PC-9 (cell line): ENCODE results near the gene GBX1. TPM values are rescaled to one million over a fixed set of nuclear protein-coding genes. Genes with fewer than 3 reads are reported as not detected.

Experiments
- BruUV-seq: library from RNA; stranded (reverse); fragments of 400-500 nt; replicated peaks from 2 replicates; lab custom pipeline; 2021; lab: Mats Ljungman, UMichigan
- CTCF ChIA-PET: fragments of 300-600 bp; sonication (Branson Sonifier 250); formaldehyde crosslinking; loops from one replicate; lab custom pipeline; 2022; ENCODE audit warnings: antibody characterized with exemption; lab: Charles Lee
- POLR2A ChIA-PET: fragments of 300-600 bp; sonication (Branson Sonifier 250); formaldehyde crosslinking; loops from one replicate; lab custom pipeline; 2022; ENCODE audit warnings: antibody characterized with exemption; ENCODE audit not compliant: unreplicated experiment; lab: Charles Lee
- DNase-seq, 2 experiments: peaks; one replicate each; pipeline versions ENCODE4 v3.0.0 to v3.0.0-alpha.2; 2015 to 2022; ENCODE audit warnings: mixed read lengths in 1 of 2
- H2AFZ ChIP-seq: fragments of 200-600 bp; sonication (generic); 2 replicates; pipeline ENCODE4 v1.8.1; 2017; ENCODE audit warnings: antibody characterized with exemption
- H3F3A ChIP-seq: fragments of 200-600 bp; sonication (generic); 2 replicates; pipeline ENCODE4 v1.8.1; 2017; ENCODE audit warnings: antibody characterized with exemption, mild to moderate bottlenecking, low read depth; ENCODE audit not compliant: insufficient read depth
- H3K27ac ChIP-seq: fragments of 200-600 bp; sonication (generic); 2 replicates; pipeline ENCODE4 v1.6.1; 2016; ENCODE audit warnings: mixed run types
- H3K27me3 ChIP-seq: fragments of 200-600 bp; sonication (generic); 2 replicates; pipeline ENCODE4 v1.6.1; 2016; ENCODE audit warnings: low read depth, mixed run types; ENCODE audit not compliant: insufficient read depth
- H3K36me3 ChIP-seq: fragments of 200-600 bp; sonication (generic); 2 replicates; pipeline ENCODE4 v1.6.1; 2016; ENCODE audit warnings: low read depth, mixed run types
- H3K4me1 ChIP-seq: fragments of 200-600 bp; sonication (generic); replicated peaks from 2 replicates; pipeline ENCODE4 v1.6.1; 2016; ENCODE audit warnings: mixed run types; ENCODE audit not compliant: insufficient read depth
- H3K4me2 ChIP-seq: fragments of 200-600 bp; sonication (generic); 2 replicates; pipeline ENCODE4 v1.6.1; 2017; ENCODE audit warnings: mixed run types
- H3K4me3 ChIP-seq: fragments of 200-600 bp; sonication (generic); 2 replicates; pipeline ENCODE4 v1.6.1; 2016; ENCODE audit warnings: mixed run types
- H3K79me2 ChIP-seq: fragments of 200-600 bp; sonication (generic); 2 replicates; pipeline ENCODE4 v1.6.1; 2017; ENCODE audit warnings: low read depth, mixed run types
- H3K9me2 ChIP-seq: fragments of 200-600 bp; sonication (generic); 2 replicates; pipeline ENCODE4 v1.8.1; 2017; ENCODE audit warnings: mild to moderate bottlenecking; ENCODE audit not compliant: insufficient read depth
- H3K9me3 ChIP-seq: fragments of 200-600 bp; sonication (generic); 2 replicates; pipeline ENCODE4 v1.8.1; 2016; ENCODE audit warnings: low read depth; ENCODE audit not compliant: insufficient read depth
- H4K20me1 ChIP-seq: fragments of 200-600 bp; sonication (generic); 2 replicates; pipeline ENCODE4 v1.8.1; 2017; ENCODE audit not compliant: insufficient read depth
- EZH2 ChIP-seq: fragments of 200-600 bp; sonication (generic); IDR thresholded peaks from 2 replicates; pipeline ENCODE4 v1.8.0; 2017; ENCODE audit warnings: antibody characterized with exemption, low read depth
- intact Hi-C: fragments of 100-400 bp; cut with micrococcal nuclease; formaldehyde crosslinking; loops from one replicate; pipeline ENCODE4 v1.10.0; 2022; ENCODE audit not compliant: unreplicated experiment
- total RNA-seq: library from RNA; stranded (reverse); gene quantifications from 2 replicates; pipeline ENCODE4 v1.2.3, GENCODE V29; 2021
- TF ChIP-seq, protein P1 (sequence below): fragments of 200-600 bp; sonication (generic); conservative IDR thresholded peaks from 2 replicates; pipeline ENCODE4 v1.6.1; 2017; ENCODE audit warnings: mixed run types, antibody characterized with exemption, mild to moderate bottlenecking, moderate library complexity

The GBX1 gene
- total RNA-seq, 1 experiment from 2014 or later: not detected

DNA sequence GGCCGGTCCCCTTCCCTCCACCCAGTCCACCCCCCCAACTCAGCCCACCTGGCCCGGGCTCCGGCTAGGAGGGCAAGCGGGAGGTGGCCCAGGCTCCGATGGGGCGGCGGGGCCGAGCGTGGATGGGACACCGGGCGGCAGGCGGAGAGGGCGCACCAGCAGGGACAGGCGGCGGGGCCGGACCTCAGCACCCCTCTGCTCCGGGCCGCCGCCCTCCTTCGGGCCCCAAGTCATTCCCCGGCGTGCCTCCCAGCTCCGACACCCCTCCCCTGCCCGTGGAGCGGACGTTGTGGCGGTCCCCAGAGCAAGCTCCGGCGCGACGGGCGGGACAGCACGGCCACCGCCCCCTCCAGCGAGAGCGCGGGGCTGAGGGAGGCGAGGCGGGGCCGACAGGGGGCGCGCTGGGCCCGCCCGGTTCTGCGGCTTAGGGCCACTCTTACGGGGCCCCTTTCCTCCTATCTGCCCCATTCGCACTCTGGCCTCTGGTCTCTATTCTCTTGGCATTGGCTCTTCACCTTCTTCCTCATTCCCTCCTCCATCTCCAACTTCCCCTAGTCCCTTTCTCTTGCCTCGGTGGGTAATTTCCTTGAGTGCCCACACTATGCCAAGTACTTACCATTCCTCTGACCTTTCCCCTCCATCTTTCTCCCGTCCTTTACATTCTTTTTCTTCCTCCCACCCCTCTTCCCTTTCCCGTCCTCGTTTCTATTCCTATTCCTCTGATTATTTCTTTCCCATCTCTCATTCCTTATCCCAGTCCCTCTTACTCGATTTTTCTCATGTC, 701 bp upstream of the GBX1 start:
- H3K4me1 ChIP-seq: no peaks in the 10 kb centered on the region
- H3K9me2 ChIP-seq: no peaks in the 10 kb centered on the region
- peak in 1 of 2 experiments; percentile 39 for DNase-seq
- H4K20me1 ChIP-seq: no peaks in the 10 kb centered on the region
- H3K79me2 ChIP-seq: no peaks in the 10 kb centered on the region
- BruUV-seq: no TSS peak
- CTCF ChIA-PET: interaction anchor here (0.8 kb wide), 1 partner anchor 51 kb away, joined by 3 read pairs; no protein-coding TSS in a partner anchor
- intact Hi-C loops: no loop called here
- peaks cover 70% of the 10 kb centered on the region for H3K27me3 ChIP-seq
- no peaks in the 10 kb centered on the region for H3F3A ChIP-seq
- POLR2A ChIA-PET: no interaction called here
- TF ChIP-seq EZH2: peak; percentile 13; the same call in 1 of the 2 replicates
- TF ChIP-seq, protein P1, sequence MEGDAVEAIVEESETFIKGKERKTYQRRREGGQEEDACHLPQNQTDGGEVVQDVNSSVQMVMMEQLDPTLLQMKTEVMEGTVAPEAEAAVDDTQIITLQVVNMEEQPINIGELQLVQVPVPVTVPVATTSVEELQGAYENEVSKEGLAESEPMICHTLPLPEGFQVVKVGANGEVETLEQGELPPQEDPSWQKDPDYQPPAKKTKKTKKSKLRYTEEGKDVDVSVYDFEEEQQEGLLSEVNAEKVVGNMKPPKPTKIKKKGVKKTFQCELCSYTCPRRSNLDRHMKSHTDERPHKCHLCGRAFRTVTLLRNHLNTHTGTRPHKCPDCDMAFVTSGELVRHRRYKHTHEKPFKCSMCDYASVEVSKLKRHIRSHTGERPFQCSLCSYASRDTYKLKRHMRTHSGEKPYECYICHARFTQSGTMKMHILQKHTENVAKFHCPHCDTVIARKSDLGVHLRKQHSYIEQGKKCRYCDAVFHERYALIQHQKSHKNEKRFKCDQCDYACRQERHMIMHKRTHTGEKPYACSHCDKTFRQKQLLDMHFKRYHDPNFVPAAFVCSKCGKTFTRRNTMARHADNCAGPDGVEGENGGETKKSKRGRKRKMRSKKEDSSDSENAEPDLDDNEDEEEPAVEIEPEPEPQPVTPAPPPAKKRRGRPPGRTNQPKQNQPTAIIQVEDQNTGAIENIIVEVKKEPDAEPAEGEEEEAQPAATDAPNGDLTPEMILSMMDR: no peak
- no peak overlapping the region for H3K4me3 ChIP-seq
- H3K36me3 ChIP-seq: no peaks in the 10 kb centered on the region
- no peak overlapping the region for H3K4me2 ChIP-seq
- no peaks in the 10 kb centered on the region for H3K9me3 ChIP-seq
- no peak overlapping the region for H2AFZ ChIP-seq
- no peak overlapping the region for H3K27ac ChIP-seq

GRCh38 chr7:151166629-151167196, 781 bp downstream of the GBX1 start:
- no peaks in the 10 kb centered on the region for H3K9me2 ChIP-seq
- POLR2A ChIA-PET: interaction anchor here (0.6 kb wide), 2 partner anchors 13 to 81 kb away, joined by 4 to 5 read pairs; no protein-coding TSS in a partner anchor
- no peaks in the 10 kb centered on the region for H3K4me1 ChIP-seq
- DNase-seq: no peak
- H3K79me2 ChIP-seq: no peaks in the 10 kb centered on the region
- H2AFZ ChIP-seq: no peak overlapping the region
- peaks cover 79% of the 10 kb centered on the region for H3K27me3 ChIP-seq
- H4K20me1 ChIP-seq: no peaks in the 10 kb centered on the region
- H3K4me2 ChIP-seq: no peak overlapping the region
- no peaks in the 10 kb centered on the region for H3K36me3 ChIP-seq
- intact Hi-C loops: no loop called here
- no peak overlapping the region for H3K4me3 ChIP-seq
- no peak overlapping the region for H3K27ac ChIP-seq
- H3K9me3 ChIP-seq: no peaks in the 10 kb centered on the region
- BruUV-seq: no TSS peak
- H3F3A ChIP-seq: no peaks in the 10 kb centered on the region
- CTCF ChIA-PET: no interaction called here
- TF ChIP-seq, protein P1: no peak
- no peak for TF ChIP-seq EZH2

- Histone ChIP-seq H3F3A (peaks cover 5% of the 10 kb centered on the region; the same call in 1 of the 2 replicates), H3K4me1 (0 out of 2 replicates have a peak, but pooled peaks cover 7% of the 10 kb centered on the region), H3K9me2 (no peaks in the 10 kb centered on the region), H4K20me1 (no peaks in the 10 kb centered on the region), H3K27me3 (peaks cover 46% of the 10 kb centered on the region), H3K27ac (no peak overlapping the region), H2AFZ (no peak overlapping the region), H3K9me3 (no peaks in the 10 kb centered on the region), H3K4me3 (no peak overlapping the region), H3K79me2 (no peaks in the 10 kb centered on the region), H3K36me3 (no peaks in the 10 kb centered on the region), H3K4me2 (no peak overlapping the region)
- TF ChIP-seq, protein P1: no peak
- no peak for TF ChIP-seq EZH2
- BruUV-seq: no TSS peak
- no peak for DNase-seq
- POLR2A ChIA-PET: no interaction called here
- CTCF ChIA-PET: interaction anchor here (1.0 kb wide), 1 partner anchor 9 kb away, joined by 6 read pairs; no protein-coding TSS in a partner anchor
- intact Hi-C loops: no loop called here
These were observed 5.7 kb downstream of the GBX1 start for GRCh38 chr7:151161757-151162156.
